K562 (cell line): ENCODE data around the gene UBL5. TPM values are rescaled to one million over a fixed set of nuclear protein-coding genes. Genes with fewer than 3 reads are reported as not detected.

Source experiments
- BRF1 ChIP-seq: IDR thresholded peaks from 3 replicates; pipeline ENCODE4 v1.6.1; 2011; ENCODE audit warnings: borderline replicate concordance, mild to moderate bottlenecking; ENCODE audit not compliant: insufficient read length; ENCODE audit errors: extremely low read depth
- CC2D1A ChIP-seq: fragments of 450-650 bp; IDR thresholded peaks from 2 replicates; pipeline ENCODE4 v1.6.1; 2017; ENCODE audit warnings: mild to moderate bottlenecking
- ELF4 ChIP-seq: fragments of 450-650 bp; formaldehyde crosslinking; IDR thresholded peaks from 2 replicates; pipeline ENCODE4 v1.4.0; 2022; ENCODE audit warnings: missing genetic modification characterization
- ETV5 ChIP-seq: sonication (generic); formaldehyde crosslinking; IDR thresholded peaks from 2 replicates; pipeline ENCODE4 v1.4.0; 2020; ENCODE audit warnings: low read depth, mild to moderate bottlenecking, missing genetic modification reagents
- FOXA3 ChIP-seq, 2 experiments: fragments of 450-650 bp in 1 of 2; sonication (generic) in 1 of 2; formaldehyde crosslinking; IDR thresholded peaks in 1 of 2; conservative IDR thresholded peaks in 1 of 2; 2 replicates each; pipeline versions ENCODE4 v1.4.0 to v1.8.0; 2020 to 2022; ENCODE audit warnings: mild to moderate bottlenecking in 2 of 2, missing genetic modification reagents in 1 of 2
- FOXJ3 ChIP-seq: sonication (generic); formaldehyde crosslinking; IDR thresholded peaks from 2 replicates; pipeline ENCODE4 v1.4.0; 2020; ENCODE audit warnings: mild to moderate bottlenecking, missing genetic modification reagents
- FOXK1 ChIP-seq: sonication (generic); formaldehyde crosslinking; IDR thresholded peaks from 2 replicates; pipeline ENCODE4 v1.8.0; 2022; ENCODE audit warnings: missing genetic modification reagents, mild to moderate bottlenecking, borderline replicate concordance
- FOXK2 ChIP-seq, 2 experiments: fragments of 450-650 bp; IDR thresholded peaks in 1 of 2; conservative IDR thresholded peaks in 1 of 2; 2 replicates each; pipeline ENCODE4 v1.6.1; 2016; ENCODE audit warnings: low read depth in 2 of 2, mild to moderate bottlenecking in 1 of 2
- HMG20A ChIP-seq: fragments of 450-650 bp; formaldehyde crosslinking; conservative IDR thresholded peaks from 2 replicates; pipeline ENCODE4 v1.4.0; 2020; ENCODE audit warnings: mild to moderate bottlenecking, mixed read lengths
- HMG20B ChIP-seq: fragments of 250-450 bp; sonication (Bioruptor Pico); IDR thresholded peaks from 2 replicates; pipeline ENCODE4 v1.5.0; 2021; ENCODE audit warnings: mild to moderate bottlenecking
- HNRNPL ChIP-seq: fragments of 200-400 bp; formaldehyde crosslinking; IDR thresholded peaks from 2 replicates; pipeline ENCODE4 v1.6.1; 2017; ENCODE audit warnings: low read depth, mild to moderate bottlenecking, low read length
- JUN ChIP-seq, 2 experiments: sonication (generic) in 1 of 2; formaldehyde crosslinking in 1 of 2; IDR thresholded peaks; 2 replicates each; pipeline versions ENCODE4 v1.6.1 to v1.8.0; 2012 to 2022; ENCODE audit warnings: borderline replicate concordance in 2 of 2, mild to moderate bottlenecking in 2 of 2, improper control_type of control experiment in 1 of 2, low read depth in 1 of 2, low read length in 1 of 2, missing genetic modification reagents in 1 of 2
- MCM3 ChIP-seq: fragments of 450-650 bp; IDR thresholded peaks from 2 replicates; pipeline ENCODE4 v1.6.1; 2016
- MTA2 ChIP-seq: fragments of 450-650 bp; IDR thresholded peaks from 2 replicates; pipeline ENCODE4 v1.6.1; 2016; ENCODE audit warnings: low read depth
- NFIX ChIP-seq: fragments of 250-450 bp; sonication (Bioruptor Pico); IDR thresholded peaks from 2 replicates; pipeline ENCODE4 v1.4.0; 2020; ENCODE audit warnings: low read depth, mild to moderate bottlenecking, moderate library complexity
- NONO ChIP-seq, 2 experiments: fragments of 200-400 bp in 1 of 2; fragments of 450-650 bp in 1 of 2; formaldehyde crosslinking in 1 of 2; IDR thresholded peaks; 2 replicates each; pipeline ENCODE4 v1.6.1; 2017; ENCODE audit warnings: low read depth in 2 of 2, mild to moderate bottlenecking in 2 of 2, moderate library complexity in 2 of 2, low read length in 1 of 2
- OTX1 ChIP-seq: fragments of 450-650 bp; formaldehyde crosslinking; IDR thresholded peaks from 2 replicates; pipeline ENCODE4 v1.4.0; 2022; ENCODE audit warnings: mild to moderate bottlenecking
- PKNOX1 ChIP-seq: fragments of 450-650 bp; IDR thresholded peaks from 2 replicates; pipeline ENCODE4 v1.6.1; 2016
- RBM25 ChIP-seq: fragments of 200-400 bp; formaldehyde crosslinking; IDR thresholded peaks from 2 replicates; pipeline ENCODE4 v1.6.1; 2018; ENCODE audit warnings: low read length, low read depth, moderate library complexity; ENCODE audit not compliant: severe bottlenecking
- RCOR1 ChIP-seq, 2 experiments: IDR thresholded peaks; 2 replicates each; pipeline ENCODE4 v1.6.1; 2012; ENCODE audit warnings: low read depth in 2 of 2, low read length in 2 of 2, borderline replicate concordance in 1 of 2, improper control_type of control experiment in 1 of 2
- ZNF239 ChIP-seq: fragments of 250-450 bp; sonication (Bioruptor Pico); IDR thresholded peaks from 2 replicates; pipeline ENCODE4 v1.4.0; 2020; ENCODE audit warnings: mild to moderate bottlenecking
- ZNF347 ChIP-seq: fragments of 450-650 bp; formaldehyde crosslinking; IDR thresholded peaks from 2 replicates; pipeline ENCODE4 v1.4.0; 2020; ENCODE audit warnings: low read depth, mild to moderate bottlenecking, moderate library complexity
- ZSCAN29 ChIP-seq: fragments of 450-650 bp; IDR thresholded peaks from 2 replicates; pipeline ENCODE4 v1.6.1; 2017
- polyA plus RNA-seq, 8 experiments: library from polyadenylated mRNA; depleted of rRNA in 4 of 8; stranded (reverse) in 5 of 8; unstranded in 3 of 8; fragments of >200 nt; fragmentation: Nextera tagmentation in 2 of 8; fragmentation: Illumina TruSeq in 1 of 8; extraction: Ambion mirVana in 2 of 8; extraction: Trizol in 1 of 8; gene quantifications; 2 replicates each; pipeline versions ENCODE4 v1.2.1 to v1.2.3, GENCODE V29; 2011 to 2014; ENCODE audit warnings: inconsistent platforms in 1 of 8, missing spikeins in 1 of 8
- total RNA-seq, 7 experiments: library from RNA; depleted of rRNA in 6 of 7; stranded (reverse); fragments of >200 nt in 6 of 7; fragmentation: Illumina TruSeq in 2 of 7; extraction: Trizol in 2 of 7; gene quantifications; 2 replicates each; pipeline versions ENCODE4 v1.2.1 to v1.2.3, GENCODE V29; 2011 to 2021; ENCODE audit warnings: low replicate concordance in 1 of 7
- TF ChIP-seq, protein P1 (sequence below): fragments of 450-650 bp; formaldehyde crosslinking; IDR thresholded peaks from 2 replicates; pipeline ENCODE4 v1.4.0; 2020; ENCODE audit warnings: mild to moderate bottlenecking
- TF ChIP-seq, protein P2 (sequence below): fragments of 450-650 bp; conservative IDR thresholded peaks from 2 replicates; pipeline ENCODE4 v1.6.1; 2016; ENCODE audit warnings: missing genetic modification characterization, low read depth, mild to moderate bottlenecking, control low read depth, missing compliant biosample characterization

UBL5 gene
- total and polyA plus RNA-seq, 9 of the 15 experiments (the other 6 are each of a cell fraction or from before 2014, with no cell fraction given): 410 to 1,266 (median 613) TPM

DNA sequence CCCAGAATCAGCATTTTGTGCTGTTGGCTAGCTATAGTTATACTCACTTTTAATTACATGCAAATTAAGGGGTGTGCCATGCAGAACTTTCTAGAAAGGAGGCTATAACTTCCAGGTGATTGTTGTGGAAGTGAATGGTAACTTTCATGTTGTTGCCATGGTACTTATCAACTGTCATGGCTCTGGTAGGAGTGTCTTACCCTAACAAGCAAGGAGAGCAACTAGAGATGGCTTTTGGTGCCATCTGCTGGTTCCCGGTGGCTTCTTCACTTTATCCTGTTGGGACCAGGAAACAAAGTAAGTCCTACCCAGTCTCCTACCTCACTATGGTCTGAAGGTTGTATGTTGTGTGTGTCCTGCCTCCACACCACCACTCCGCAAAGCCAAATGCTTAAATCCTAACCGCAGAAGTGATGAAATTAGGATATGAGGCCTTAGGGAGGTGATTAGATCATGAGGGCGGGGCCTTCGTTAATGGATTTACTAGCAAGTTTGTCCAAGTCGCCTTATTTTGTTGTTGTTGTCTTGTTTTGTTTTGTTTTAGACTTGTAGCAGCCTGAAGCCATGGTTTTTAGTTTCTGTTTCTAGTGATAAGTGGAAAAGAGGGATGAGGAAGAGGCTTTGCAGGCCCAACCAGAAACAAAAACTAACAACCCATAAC lies 31.5 kb upstream of the UBL5 start (continued):
- TF ChIP-seq MCM3: no peak
- TF ChIP-seq RBM25: peak; percentile 4
- no peak for TF ChIP-seq ZNF347
- no peak for TF ChIP-seq ETV5 (CRISPR knock-in tag)
- no peak for TF ChIP-seq RCOR1 (IDR thresholded peaks at IDR 0.05; ENCODE audit: borderline replicate concordance in 1 of 2, low read depth in 2 of 2, low read length in 2 of 2)
- TF ChIP-seq FOXK1 (CRISPR knock-in tag): no peak
- TF ChIP-seq ZSCAN29: no peak
- TF ChIP-seq NFIX: no peak
- TF ChIP-seq, protein P1, sequence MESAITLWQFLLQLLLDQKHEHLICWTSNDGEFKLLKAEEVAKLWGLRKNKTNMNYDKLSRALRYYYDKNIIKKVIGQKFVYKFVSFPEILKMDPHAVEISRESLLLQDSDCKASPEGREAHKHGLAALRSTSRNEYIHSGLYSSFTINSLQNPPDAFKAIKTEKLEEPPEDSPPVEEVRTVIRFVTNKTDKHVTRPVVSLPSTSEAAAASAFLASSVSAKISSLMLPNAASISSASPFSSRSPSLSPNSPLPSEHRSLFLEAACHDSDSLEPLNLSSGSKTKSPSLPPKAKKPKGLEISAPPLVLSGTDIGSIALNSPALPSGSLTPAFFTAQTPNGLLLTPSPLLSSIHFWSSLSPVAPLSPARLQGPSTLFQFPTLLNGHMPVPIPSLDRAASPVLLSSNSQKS (CRISPR knock-in tag): no peak
- TF ChIP-seq CC2D1A: peak; percentile 82
- no peak for TF ChIP-seq MTA2
- peak; percentile 78 for TF ChIP-seq PKNOX1
- TF ChIP-seq HMG20A (CRISPR knock-in tag): no peak
- 0 out of 2 replicates have a peak, but pooled peaks have one; percentile 8 for TF ChIP-seq ELF4 (CRISPR knock-in tag)
- peak in 1 of 2 experiments; percentile 37; a peak in 1 of 4 replicates for TF ChIP-seq NONO (IDR thresholded peaks at IDR 0.05; ENCODE audit: low read depth in 2 of 2, low read length in 1 of 2)
- no peak for TF ChIP-seq HMG20B (CRISPR knock-in tag)
- peak in 1 of 2 experiments; percentile 33; a peak in 1 of 4 replicates for TF ChIP-seq FOXK2 (conservative IDR thresholded peaks at IDR 0.05 in 1 of 2, IDR thresholded peaks at IDR 0.05 in 1 of 2; ENCODE audit: low read depth in 2 of 2)
- no peak for TF ChIP-seq BRF1
- TF ChIP-seq, protein P2, sequence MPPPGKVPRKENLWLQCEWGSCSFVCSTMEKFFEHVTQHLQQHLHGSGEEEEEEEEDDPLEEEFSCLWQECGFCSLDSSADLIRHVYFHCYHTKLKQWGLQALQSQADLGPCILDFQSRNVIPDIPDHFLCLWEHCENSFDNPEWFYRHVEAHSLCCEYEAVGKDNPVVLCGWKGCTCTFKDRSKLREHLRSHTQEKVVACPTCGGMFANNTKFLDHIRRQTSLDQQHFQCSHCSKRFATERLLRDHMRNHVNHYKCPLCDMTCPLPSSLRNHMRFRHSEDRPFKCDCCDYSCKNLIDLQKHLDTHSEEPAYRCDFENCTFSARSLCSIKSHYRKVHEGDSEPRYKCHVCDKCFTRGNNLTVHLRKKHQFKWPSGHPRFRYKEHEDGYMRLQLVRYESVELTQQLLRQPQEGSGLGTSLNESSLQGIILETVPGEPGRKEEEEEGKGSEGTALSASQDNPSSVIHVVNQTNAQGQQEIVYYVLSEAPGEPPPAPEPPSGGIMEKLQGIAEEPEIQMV: no peak
- no peak for TF ChIP-seq FOXJ3 (CRISPR knock-in tag)
- TF ChIP-seq ZNF239: no peak
- no peak for TF ChIP-seq FOXA3 (CRISPR knock-in tag; conservative IDR thresholded peaks at IDR 0.05 in 1 of 2, IDR thresholded peaks at IDR 0.05 in 1 of 2)
- TF ChIP-seq JUN (IDR thresholded peaks at IDR 0.05; ENCODE audit: borderline replicate concordance, low read depth, low read length): no peak
- no peak for TF ChIP-seq JUN (CRISPR knock-in tag; IDR thresholded peaks at IDR 0.05; ENCODE audit: borderline replicate concordance)
- no peak for TF ChIP-seq OTX1
- TF ChIP-seq HNRNPL: no peak
